ENCODE results near the gene HMX3. TPM values are rescaled to one million over a fixed set of nuclear protein-coding genes. Genes with fewer than 3 reads are reported as not detected.

Gene HMX3
- total and polyA plus RNA-seq, 2 of the 8 experiments (the other 6 are each of a cell fraction or from before 2014, with no cell fraction given) = 0.05 TPM; not detected in 1

DNA sequence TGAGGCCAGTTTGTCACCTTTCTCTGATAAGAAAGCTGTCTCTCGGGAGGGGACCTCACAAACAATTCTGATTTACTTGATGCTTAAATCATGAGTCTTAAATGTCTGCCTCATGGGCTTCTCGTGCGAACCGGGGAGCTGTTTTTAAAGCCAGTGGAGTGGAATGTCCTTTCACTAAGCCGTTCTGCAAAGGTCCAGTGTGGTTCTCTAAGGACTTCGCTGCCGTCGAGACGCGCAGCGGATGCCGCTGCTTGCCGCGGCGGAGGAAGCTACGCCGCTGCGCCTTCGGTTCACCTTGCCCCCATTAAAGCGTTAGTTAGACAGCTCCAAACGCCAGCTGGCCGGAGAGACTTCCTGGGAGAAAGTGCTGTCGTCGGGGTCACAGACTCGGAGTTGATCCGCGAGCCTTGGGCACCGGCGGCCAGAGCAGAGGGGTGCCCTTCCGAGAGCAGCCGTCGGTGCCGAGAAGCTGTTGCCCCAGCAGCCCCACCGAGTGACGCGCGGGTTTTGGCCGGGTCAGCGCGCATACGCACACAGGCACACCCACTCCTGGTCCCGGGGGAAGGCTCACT is 1.3 kb upstream of the HMX3 start:
- no peaks in the 10 kb centered on the region for H3K9me3 ChIP-seq (ENCODE audit: insufficient read depth in 2 of 2, low read depth in 1 of 2, low read length in 1 of 2)
- no peak overlapping the region for H2BK120ac ChIP-seq (replicated peaks; ENCODE audit: low read depth, low read length)
- H4K20me1 ChIP-seq (replicated peaks in 1 of 2; ENCODE audit: control insufficient read depth in 1 of 2, insufficient read depth in 2 of 2, low read length in 2 of 2) = peaks cover 0 to 11% of the 10 kb centered on the region in 2 experiments
- no peak overlapping the region for H3K23ac ChIP-seq (ENCODE audit: insufficient read length)
- no peak overlapping the region for H3K27ac ChIP-seq (ENCODE audit: low read depth, low read length)
- H2BK12ac ChIP-seq (ENCODE audit: low read depth, low read length) = peak overlapping the region; percentile 53; the same call in 1 of the 2 replicates
- no peak overlapping the region; the same call in 1 of the 2 replicates for H2BK5ac ChIP-seq (ENCODE audit: low read depth, low read length)
- H4K5ac ChIP-seq (ENCODE audit: insufficient read length, low read depth, low read length) = no peak overlapping the region
- no peak overlapping the region for H4K8ac ChIP-seq (ENCODE audit: extremely low read depth, insufficient read depth, low read length)
- H4K91ac ChIP-seq (replicated peaks; ENCODE audit: insufficient read length, low read length) = no peak overlapping the region
- no peak overlapping the region for H3K9ac ChIP-seq (replicated peaks in 1 of 4; ENCODE audit: extremely low read depth in 1 of 4, low read depth in 3 of 4, low read length in 3 of 4)
- no peak overlapping the region for H2AFZ ChIP-seq (ENCODE audit: low read length)
- CTCF ChIA-PET (ENCODE audit: partially characterized antibody) = interaction anchor here (0.6 to 4.4 kb wide), 12 partner anchors 9 to 428 kb away, joined by 3 to 35 read pairs (median 8); partner anchors contain the start of gene BUB3
- H3K4ac ChIP-seq (replicated peaks; ENCODE audit: insufficient read length, low read depth, low read length) = no peak overlapping the region
- no peaks in the 10 kb centered on the region; a peak in 1 of 8 replicates for H3K36me3 ChIP-seq (ENCODE audit: control insufficient read depth in 2 of 4, insufficient read depth in 4 of 4, low read length in 3 of 4)
- H2BK15ac ChIP-seq (ENCODE audit: low read length) = no peak overlapping the region
- H3K79me1 ChIP-seq (ENCODE audit: low read depth, low read length) = no peaks in the 10 kb centered on the region
- POLR2A ChIA-PET (ENCODE audit: partially characterized antibody) = interaction anchor here (2.2 to 2.8 kb wide), 3 partner anchors 11 to 16 kb away, joined by 5 to 35 read pairs (median 31); partner anchors contain the start of gene HMX2
- FAIRE-seq = no peak
- peak overlapping the region; percentile 17; the same call in 1 of the 2 replicates for H3K18ac ChIP-seq (ENCODE audit: extremely low read depth, low read length)
- H3K79me2 ChIP-seq (ENCODE audit: control insufficient read depth in 1 of 2, insufficient read depth in 2 of 2, low read length in 2 of 2) = no peaks in the 10 kb centered on the region
- peaks cover 7 to 39% (median 22%) of the 10 kb centered on the region in 4 experiments for H3K4me1 ChIP-seq (replicated peaks in 1 of 4; ENCODE audit: control insufficient read depth in 3 of 4, insufficient read depth in 4 of 4, low read length in 3 of 4)
- peak in 1 of 2 experiments; percentile 64 for DNase-seq (ENCODE audit: low read depth in 1 of 2, low spot score in 2 of 2)
- no peak overlapping the region for H2AK5ac ChIP-seq (ENCODE audit: low read depth, low read length)
- H3K4me2 ChIP-seq (ENCODE audit: insufficient read depth in 1 of 2, low read depth in 2 of 2, low read length in 2 of 2) = peak overlapping the region; percentile 48 to 95
- no peak overlapping the region for H3K14ac ChIP-seq (ENCODE audit: insufficient read length)
- H2BK20ac ChIP-seq (ENCODE audit: low read length) = 0 out of 2 replicates have a peak overlapping the region, but pooled peaks have one; percentile 54
- WGBS, 2 experiments (ENCODE audit: extremely low coverage in 1 of 2, insufficient coverage in 1 of 2, insufficient read length in 1 of 2, insufficient replicate concordance in 2 of 2, low coverage in 1 of 2, low lambda C conversion rate in 2 of 2, missing lambda C conversion rate in 1 of 2) = 4% methylated on average over 42 of the region's 42 CpGs; no CpG with 5 or more reads in 1 of the 2 experiments
- H3K4me3 ChIP-seq (ENCODE audit: extremely low read depth in 1 of 4, insufficient read depth in 2 of 4, low read depth in 3 of 4, low read length in 4 of 4) = peak overlapping the region; percentile 16 to 59 (median 52); a peak in 7 of 8 replicates
- H3K56ac ChIP-seq (replicated peaks; ENCODE audit: insufficient read length, low read depth, low read length) = no peak overlapping the region
- H3K27me3 ChIP-seq (replicated peaks in 1 of 4; ENCODE audit: control insufficient read depth in 3 of 4, extremely low read depth in 1 of 4, insufficient read depth in 3 of 4, low read length in 3 of 4) = peaks cover 59 to 91% (median 80%) of the 10 kb centered on the region in 4 experiments
- H3K23me2 ChIP-seq (ENCODE audit: low read depth, low read length) = peaks cover 21% of the 10 kb centered on the region; the same call in 1 of the 2 replicates
- peak; percentile 97 for TF ChIP-seq EZH2 (IDR thresholded peaks at IDR 0.05; ENCODE audit: low read depth, low read length, severe bottlenecking)
- TF ChIP-seq RNF2 (IDR thresholded peaks at IDR 0.05; ENCODE audit: borderline replicate concordance, low read depth, low read length, missing control alignments, poor library complexity, severe bottlenecking) = peak; percentile 69
- TF ChIP-seq JUN (IDR thresholded peaks at IDR 0.05; ENCODE audit: low read depth, low read length) = no peak
- peak; percentile 97 for TF ChIP-seq SUZ12 (IDR thresholded peaks at IDR 0.05; ENCODE audit: low read length)
- no peak for TF ChIP-seq MAFK (IDR thresholded peaks at IDR 0.05; ENCODE audit: low read depth, low read length)
- TF ChIP-seq CBX8 (IDR thresholded peaks at IDR 0.05; ENCODE audit: borderline replicate concordance, low read depth, low read length) = peak; percentile 63; the same call in 1 of the 2 replicates
